Astrocyte (in vitro differentiated cells and primary cell): ENCODE measurements around the gene C11orf71. TPM values are rescaled to one million over a fixed set of nuclear protein-coding genes. Genes with fewer than 3 reads are reported as not detected.

Experiments used
- DNase-seq: peaks from one replicate; pipeline ENCODE4 v3.0.0-alpha.2; 2010; ENCODE audit warnings: low read depth
- FAIRE-seq: peaks from 2 replicates; lab custom pipeline; 2011; peaks lifted over from hg19 to GRCh38; lab: Jason Lieb, UNC
- H2AFZ ChIP-seq: 2 replicates; pipeline ENCODE4 v1.6.0; 2012; ENCODE audit warnings: low read depth, low read length, inconsistent platforms
- H3K27ac ChIP-seq: 2 replicates; pipeline ENCODE4 v1.5.1; 2011; ENCODE audit warnings: low read depth, low read length, inconsistent platforms
- H3K27me3 ChIP-seq: 2 replicates; pipeline ENCODE4 v1.6.0; 2011; ENCODE audit warnings: low read length, inconsistent platforms; ENCODE audit not compliant: insufficient read depth
- H3K36me3 ChIP-seq: 2 replicates; pipeline ENCODE4 v1.5.1; 2011; ENCODE audit warnings: low read length, inconsistent platforms; ENCODE audit not compliant: insufficient read depth
- H3K4me1 ChIP-seq: 2 replicates; pipeline ENCODE4 v1.5.1; 2011; ENCODE audit warnings: low read length, inconsistent platforms; ENCODE audit not compliant: insufficient read depth
- H3K4me2 ChIP-seq: 2 replicates; pipeline ENCODE4 v1.6.0; 2012; ENCODE audit warnings: low read length, inconsistent platforms
- H3K4me3 ChIP-seq: 2 replicates; pipeline ENCODE4 v1.5.1; 2011; ENCODE audit warnings: low read depth, mild to moderate bottlenecking, low read length, inconsistent platforms; ENCODE audit not compliant: insufficient read depth
- H3K79me2 ChIP-seq: 2 replicates; pipeline ENCODE4 v1.6.0; 2012; ENCODE audit warnings: mild to moderate bottlenecking, low read length, inconsistent platforms; ENCODE audit not compliant: insufficient read depth
- H3K9ac ChIP-seq: 2 replicates; pipeline ENCODE4 v1.6.0; 2012; ENCODE audit warnings: mild to moderate bottlenecking, low read length, inconsistent platforms
- H3K9me3 ChIP-seq: 2 replicates; pipeline ENCODE4 v1.5.1; 2012; ENCODE audit warnings: low read depth, mild to moderate bottlenecking, low read length, inconsistent platforms; ENCODE audit not compliant: insufficient read depth
- H4K20me1 ChIP-seq: 2 replicates; pipeline ENCODE4 v1.6.0; 2012; ENCODE audit warnings: low read length, inconsistent platforms; ENCODE audit not compliant: insufficient read depth
- H3K27ac Mint-ChIP-seq: one replicate; pipeline ENCODE4 v1.8.0; 2021; ENCODE audit warnings: mild to moderate bottlenecking, mixed read lengths; ENCODE audit not compliant: unreplicated experiment
- H3K27me3 Mint-ChIP-seq: one replicate; pipeline ENCODE4 v1.8.0; 2021; ENCODE audit warnings: low read depth, mixed read lengths; ENCODE audit not compliant: unreplicated experiment
- H3K36me3 Mint-ChIP-seq: one replicate; pipeline ENCODE4 v1.8.0; 2021; ENCODE audit warnings: low read depth, mixed read lengths; ENCODE audit not compliant: unreplicated experiment
- H3K4me1 Mint-ChIP-seq: one replicate; pipeline ENCODE4 v1.8.0; 2021; ENCODE audit warnings: low read depth, mixed read lengths; ENCODE audit not compliant: unreplicated experiment
- H3K4me3 Mint-ChIP-seq: one replicate; pipeline ENCODE4 v1.8.0; 2021; ENCODE audit warnings: mild to moderate bottlenecking, moderate library complexity, mixed read lengths; ENCODE audit not compliant: unreplicated experiment
- H3K9me3 Mint-ChIP-seq: one replicate; pipeline ENCODE4 v1.8.0; 2021; ENCODE audit warnings: mild to moderate bottlenecking, mixed read lengths; ENCODE audit not compliant: unreplicated experiment
- CTCF ChIP-seq: IDR thresholded peaks from 2 replicates; pipeline ENCODE4 v1.5.1; 2011; ENCODE audit warnings: low read depth, mild to moderate bottlenecking, inconsistent platforms, low read length, moderate library complexity; ENCODE audit not compliant: insufficient read depth
- EZH2 ChIP-seq: IDR thresholded peaks from 2 replicates; pipeline ENCODE4 v1.6.1; 2012; ENCODE audit warnings: mild to moderate bottlenecking, low read length, inconsistent platforms; ENCODE audit not compliant: insufficient read depth
- total RNA-seq: library from RNA; stranded (reverse); gene quantifications from 2 replicates; pipeline ENCODE4 v1.2.1, GENCODE V29; 2021

Gene C11orf71
- total RNA-seq, 1 donor from 2014 or later: 2.2 TPM

- H3K4me1 Mint-ChIP-seq: peaks cover 42% of the 10 kb centered on the region
- H3K27me3 ChIP-seq: no peaks in the 10 kb centered on the region
- H3K27ac Mint-ChIP-seq: peak overlapping the region; percentile 95
- H3K79me2 ChIP-seq: peaks cover 61% of the 10 kb centered on the region
- DNase-seq (peak; percentile 13), FAIRE-seq (no peak)
- peak overlapping the region; percentile 77 for H3K4me3 ChIP-seq
- H3K9me3 Mint-ChIP-seq: no peaks in the 10 kb centered on the region
- peaks cover 40% of the 10 kb centered on the region for H4K20me1 ChIP-seq
- peaks cover 10% of the 10 kb centered on the region for H3K36me3 ChIP-seq
- H3K36me3 Mint-ChIP-seq: peaks cover 8% of the 10 kb centered on the region
- H3K27ac ChIP-seq: peak overlapping the region; percentile 94
- H2AFZ ChIP-seq: peak overlapping the region; percentile 85
- peaks cover 16% of the 10 kb centered on the region for H3K4me1 ChIP-seq
- H3K27me3 Mint-ChIP-seq: no peaks in the 10 kb centered on the region
- peak overlapping the region; percentile 97 for H3K9ac ChIP-seq
- TF ChIP-seq CTCF (no peak), EZH2 (no peak)
- peak overlapping the region; percentile 85 for H3K4me2 ChIP-seq
- peak overlapping the region; percentile 96 for H3K4me3 Mint-ChIP-seq
- H3K9me3 ChIP-seq: no peaks in the 10 kb centered on the region
Measured at GRCh38 chr11:114440121-114440860, 40.0 kb upstream of the C11orf71 start.

- FAIRE-seq: peak; percentile 17
- peaks cover 10% of the 10 kb centered on the region for H3K36me3 Mint-ChIP-seq
- Histone ChIP-seq H2AFZ (peak within 1 kb of the TSS; percentile 85), H3K9me3 (no peaks in the 10 kb centered on the region), H4K20me1 (peaks cover 33% of the 10 kb centered on the region), H3K27me3 (no peaks in the 10 kb centered on the region), H3K36me3 (peaks cover 8% of the 10 kb centered on the region), H3K4me2 (peak within 1 kb of the TSS; percentile 85), H3K79me2 (peaks cover 53% of the 10 kb centered on the region), H3K27ac (peak within 1 kb of the TSS; percentile 94), H3K4me1 (peaks cover 16% of the 10 kb centered on the region), H3K4me3 (peak within 1 kb of the TSS; percentile 77), H3K9ac (peak within 1 kb of the TSS; percentile 97)
- no peaks in the 10 kb centered on the region for H3K9me3 Mint-ChIP-seq
- peaks cover 37% of the 10 kb centered on the region for H3K4me1 Mint-ChIP-seq
- peak within 1 kb of the TSS; percentile 96 for H3K4me3 Mint-ChIP-seq
- TF ChIP-seq EZH2: no peak
- peak; percentile 15 for TF ChIP-seq CTCF
- H3K27me3 Mint-ChIP-seq: no peaks in the 10 kb centered on the region
- DNase-seq: peak; percentile 89
- peak within 1 kb of the TSS; percentile 95 for H3K27ac Mint-ChIP-seq
Measured at GRCh38 chr11:114439229-114440120, 39.2 kb upstream of the C11orf71 start, which contains the start of gene REXO2. REXO2 (plus strand) TSS chr11:114439467; CDS start chr11:114439529, 62 bp downstream.
